Breast epithelium (tissue), 3 donors: ENCODE measurements around the gene PDE6A.

Experiments
- CTCF ChIP-seq, 3 donors: fragments of 450-650 bp; IDR thresholded peaks; one replicate each; pipeline ENCODE4 v1.5.1; 2016 to 2017; ENCODE audit warnings: antibody characterized with exemption in 3 of 3, mild to moderate bottlenecking in 3 of 3, moderate library complexity in 3 of 3
- POLR2AphosphoS5 ChIP-seq, 3 donors: sonication (generic); formaldehyde crosslinking; IDR thresholded peaks; one replicate each; pipeline ENCODE4 v1.6.1; 2017; ENCODE audit warnings: antibody characterized with exemption in 3 of 3

GRCh38 chr5:149942199-149942598 is 2.4 kb downstream of the PDE6A start:
- no peak for TF ChIP-seq CTCF (IDR thresholded peaks at IDR 0.05)
- no peak for TF ChIP-seq POLR2AphosphoS5 (IDR thresholded peaks at IDR 0.05)
